ENCODE measurements around the gene C3orf38. TPM values are rescaled to one million over a fixed set of nuclear protein-coding genes. Genes with fewer than 3 reads are reported as not detected.

C3orf38 gene
- polyA plus RNA-seq, 1 experiment = 8.3 TPM

DNA sequence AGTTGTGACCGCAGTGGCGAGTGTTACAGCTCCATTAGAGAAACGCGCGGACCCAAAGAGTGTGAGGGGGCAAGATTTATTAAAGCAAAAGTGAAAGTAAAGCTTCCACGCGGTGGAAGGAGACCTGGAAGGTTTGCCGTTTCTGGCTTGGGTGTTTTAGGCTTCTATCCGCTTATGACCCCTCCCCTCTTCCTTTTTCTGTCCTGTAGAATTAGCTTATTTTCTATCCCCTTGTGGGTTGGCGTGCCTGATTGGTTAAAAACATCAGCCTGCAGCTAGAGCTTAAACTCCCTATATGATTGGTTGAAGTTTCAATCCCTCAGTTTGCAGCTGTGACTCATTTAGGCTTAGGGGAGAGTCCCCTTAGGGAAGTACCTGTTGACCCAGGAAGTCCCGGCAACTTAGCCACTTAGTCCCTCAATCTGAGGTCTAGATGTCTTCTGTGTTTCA, 39.6 kb downstream of the C3orf38 start:
- H3K4me3 ChIP-seq (ENCODE audit: low read depth, low read length) = no peak overlapping the region
- POLR2A ChIA-PET = no interaction called here
- CTCF ChIA-PET = no interaction called here
- H3K36me3 ChIP-seq (ENCODE audit: control insufficient read depth, insufficient read depth, low read length) = no peaks in the 10 kb centered on the region
- no peak for DNase-seq (ENCODE audit: low read depth)
- TF ChIP-seq, protein P1, sequence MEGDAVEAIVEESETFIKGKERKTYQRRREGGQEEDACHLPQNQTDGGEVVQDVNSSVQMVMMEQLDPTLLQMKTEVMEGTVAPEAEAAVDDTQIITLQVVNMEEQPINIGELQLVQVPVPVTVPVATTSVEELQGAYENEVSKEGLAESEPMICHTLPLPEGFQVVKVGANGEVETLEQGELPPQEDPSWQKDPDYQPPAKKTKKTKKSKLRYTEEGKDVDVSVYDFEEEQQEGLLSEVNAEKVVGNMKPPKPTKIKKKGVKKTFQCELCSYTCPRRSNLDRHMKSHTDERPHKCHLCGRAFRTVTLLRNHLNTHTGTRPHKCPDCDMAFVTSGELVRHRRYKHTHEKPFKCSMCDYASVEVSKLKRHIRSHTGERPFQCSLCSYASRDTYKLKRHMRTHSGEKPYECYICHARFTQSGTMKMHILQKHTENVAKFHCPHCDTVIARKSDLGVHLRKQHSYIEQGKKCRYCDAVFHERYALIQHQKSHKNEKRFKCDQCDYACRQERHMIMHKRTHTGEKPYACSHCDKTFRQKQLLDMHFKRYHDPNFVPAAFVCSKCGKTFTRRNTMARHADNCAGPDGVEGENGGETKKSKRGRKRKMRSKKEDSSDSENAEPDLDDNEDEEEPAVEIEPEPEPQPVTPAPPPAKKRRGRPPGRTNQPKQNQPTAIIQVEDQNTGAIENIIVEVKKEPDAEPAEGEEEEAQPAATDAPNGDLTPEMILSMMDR (IDR thresholded peaks at IDR 0.05; ENCODE audit: insufficient read depth, low read depth, low read length) = no peak
- no peaks in the 10 kb centered on the region for H3K27me3 ChIP-seq (ENCODE audit: control insufficient read depth, insufficient read depth, low read length)

DNA sequence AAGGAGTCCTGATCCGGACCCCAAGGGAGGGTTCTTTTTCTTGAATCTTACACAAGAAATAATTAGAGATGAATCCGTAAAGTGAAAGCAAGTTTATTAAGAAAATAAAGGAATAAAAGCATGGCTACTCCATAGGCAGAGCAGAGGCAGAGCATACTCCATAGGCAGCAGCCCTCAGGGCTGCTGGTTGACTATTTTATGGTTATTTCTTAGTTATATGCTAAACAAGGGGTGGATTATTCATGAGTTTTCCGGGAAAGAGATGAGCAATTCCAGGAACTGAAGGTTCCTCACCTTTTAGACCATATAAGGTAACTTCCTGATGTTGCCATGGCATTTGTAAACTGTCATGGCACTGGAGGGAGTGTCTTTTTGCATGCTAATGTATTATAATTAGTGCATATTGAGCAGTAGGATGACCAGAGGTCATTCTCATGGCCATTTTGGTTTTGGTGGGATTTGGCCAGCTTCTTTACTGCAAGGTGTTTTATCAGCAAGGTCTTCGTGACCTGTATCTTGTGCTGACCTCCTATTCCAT, 42.2 kb downstream of the C3orf38 start:
- POLR2A ChIA-PET = no interaction called here
- CTCF ChIA-PET = interaction anchor here (0.6 kb wide), 1 partner anchor 15 kb away, joined by 3 read pairs; no protein-coding TSS in a partner anchor

DNA sequence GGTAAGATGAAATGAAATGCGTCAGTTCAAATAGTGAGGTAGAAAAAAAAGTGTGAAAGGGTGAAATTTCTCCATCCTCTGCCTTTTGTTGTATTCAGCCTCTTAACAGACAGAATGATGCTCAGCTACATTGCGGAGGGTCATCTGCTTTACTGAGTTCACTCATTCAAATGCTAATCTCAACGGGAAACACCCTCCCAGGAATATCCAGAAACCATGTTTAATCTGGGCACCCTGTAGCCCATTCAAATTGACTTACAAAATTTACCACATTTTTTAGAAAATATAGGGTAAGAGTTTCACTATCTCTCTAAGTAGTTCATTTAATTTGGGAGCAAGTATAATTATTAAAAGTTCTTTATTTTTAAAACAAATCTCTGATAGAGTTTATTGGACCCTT, 42.9 kb downstream of the C3orf38 start:
- ChIA-PET CTCF (no interaction called here), POLR2A (no interaction called here)
- TF ChIP-seq, protein P1 (IDR thresholded peaks at IDR 0.05; ENCODE audit: insufficient read depth, low read depth, low read length) = no peak
- Histone ChIP-seq H3K36me3 (ENCODE audit: control insufficient read depth, insufficient read depth, low read length) (no peaks in the 10 kb centered on the region), H3K4me3 (ENCODE audit: low read depth, low read length) (no peak overlapping the region), H3K27me3 (ENCODE audit: control insufficient read depth, insufficient read depth, low read length) (no peaks in the 10 kb centered on the region)
- DNase-seq (ENCODE audit: low read depth) = no peak

More for the DNA sequence above, 42.2 kb downstream of the C3orf38 start:
- no peaks in the 10 kb centered on the region for H3K36me3 ChIP-seq (ENCODE audit: control insufficient read depth, insufficient read depth, low read length)
- no peak for DNase-seq (ENCODE audit: low read depth)
- no peak overlapping the region for H3K4me3 ChIP-seq (ENCODE audit: low read depth, low read length)
- H3K27me3 ChIP-seq (ENCODE audit: control insufficient read depth, insufficient read depth, low read length) = no peaks in the 10 kb centered on the region
- TF ChIP-seq, protein P1 (IDR thresholded peaks at IDR 0.05; ENCODE audit: insufficient read depth, low read depth, low read length) = no peak

DNA sequence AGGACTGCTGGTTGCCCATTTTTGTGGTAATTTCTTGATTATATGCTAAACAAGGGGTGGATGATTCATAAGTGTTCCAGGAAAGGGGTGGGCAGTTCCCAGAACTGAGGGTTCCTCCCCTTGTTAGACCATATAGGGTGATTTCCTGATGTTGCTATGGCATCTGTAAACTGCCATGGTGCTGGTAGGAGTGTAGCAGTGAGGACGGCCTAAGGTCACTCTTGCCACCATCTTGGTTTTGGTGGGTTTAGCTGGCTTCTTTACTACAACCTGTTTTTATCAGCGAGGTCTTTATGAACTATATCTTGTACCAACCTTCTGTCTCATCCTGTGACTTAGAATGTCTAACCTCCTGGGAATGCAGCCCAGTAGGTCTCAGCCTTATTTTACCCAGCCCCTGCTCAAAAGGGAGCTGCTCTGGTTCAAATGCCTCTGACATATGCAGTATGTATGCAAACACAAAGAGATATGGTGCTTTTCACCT, 46.2 kb downstream of the C3orf38 start:
- Histone ChIP-seq H3K27me3 (ENCODE audit: control insufficient read depth, insufficient read depth, low read length) (no peaks in the 10 kb centered on the region), H3K36me3 (ENCODE audit: control insufficient read depth, insufficient read depth, low read length) (no peaks in the 10 kb centered on the region), H3K4me3 (ENCODE audit: low read depth, low read length) (no peak overlapping the region)
- DNase-seq (ENCODE audit: low read depth) = no peak
- ChIA-PET CTCF (no interaction called here), POLR2A (no interaction called here)
- TF ChIP-seq, protein P1 (IDR thresholded peaks at IDR 0.05; ENCODE audit: insufficient read depth, low read depth, low read length) = no peak

DNA sequence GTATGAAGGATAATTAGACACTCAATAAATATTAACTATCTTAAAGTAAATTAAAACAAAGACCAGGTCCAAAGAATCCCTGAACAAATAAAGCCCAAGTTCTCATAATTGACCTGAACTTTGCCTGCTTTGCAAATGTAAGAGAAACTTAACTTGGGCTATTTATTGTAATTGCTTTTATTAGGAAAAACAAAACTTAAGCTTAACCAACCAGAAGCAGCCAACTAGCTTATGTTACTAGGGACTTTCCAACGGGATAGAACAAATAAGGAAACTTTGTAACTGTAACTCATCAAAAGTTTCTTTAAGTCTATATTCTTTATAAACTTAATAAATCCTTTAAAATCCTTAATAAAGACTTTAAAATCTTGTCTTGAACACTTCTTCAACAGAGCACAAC, 48.4 kb downstream of the C3orf38 start:
- no peaks in the 10 kb centered on the region for H3K36me3 ChIP-seq (ENCODE audit: control insufficient read depth, insufficient read depth, low read length)
- TF ChIP-seq, protein P1 (IDR thresholded peaks at IDR 0.05; ENCODE audit: insufficient read depth, low read depth, low read length) = no peak
- POLR2A ChIA-PET = no interaction called here
- H3K4me3 ChIP-seq (ENCODE audit: low read depth, low read length) = no peak overlapping the region
- CTCF ChIA-PET = no interaction called here
- no peaks in the 10 kb centered on the region for H3K27me3 ChIP-seq (ENCODE audit: control insufficient read depth, insufficient read depth, low read length)
- no peak for DNase-seq (ENCODE audit: low read depth)

All from BJ (cell line).